Tibial nerve (tissue), 4 donors: ENCODE data around the gene THEMIS.

Experiments used
- EP300 ChIP-seq, 2 donors: sonication (generic); formaldehyde crosslinking; IDR thresholded peaks; one replicate each; pipeline ENCODE4 v1.6.1; 2017; ENCODE audit warnings: antibody characterized with exemption in 2 of 2, mild to moderate bottlenecking in 1 of 2
- POLR2A ChIP-seq, 2 donors: fragments of 450-650 bp; IDR thresholded peaks; one replicate each; pipeline ENCODE4 v1.6.1; 2017; ENCODE audit warnings: antibody characterized with exemption in 2 of 2, mild to moderate bottlenecking in 2 of 2, moderate library complexity in 2 of 2
- TF ChIP-seq, protein P1 (sequence below), 5 experiments: fragments of 200-600 bp in 3 of 5; fragments of 450-650 bp in 2 of 5; sonication (generic) in 3 of 5; IDR thresholded peaks; one replicate each; pipeline ENCODE4 v1.5.1; 2016 to 2019; ENCODE audit warnings: antibody characterized with exemption in 5 of 5, mild to moderate bottlenecking in 3 of 5, moderate library complexity in 2 of 5

DNA sequence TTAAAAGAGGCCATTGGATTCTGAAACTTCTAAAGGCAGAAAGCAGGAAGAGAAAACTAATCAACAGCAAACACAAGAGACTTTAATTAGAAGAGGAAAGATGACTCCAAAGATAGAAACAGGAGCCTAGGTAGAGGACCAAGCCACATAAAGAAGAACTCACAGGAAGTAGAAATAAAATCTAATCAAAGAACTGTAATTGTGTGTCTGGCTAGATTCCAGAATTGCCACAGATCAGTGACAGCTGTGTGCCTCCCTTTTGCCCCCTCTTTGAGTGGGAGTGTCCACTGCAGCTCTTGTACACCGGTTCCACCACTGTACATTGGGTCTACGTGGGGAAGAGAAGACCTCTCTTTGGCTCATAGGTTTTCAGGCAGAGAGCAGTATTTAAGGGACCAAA is 22.3 kb upstream of the THEMIS start:
- TF ChIP-seq POLR2A (IDR thresholded peaks at IDR 0.05) (no peak), EP300 (IDR thresholded peaks at IDR 0.05) (no peak)
- TF ChIP-seq, protein P1, sequence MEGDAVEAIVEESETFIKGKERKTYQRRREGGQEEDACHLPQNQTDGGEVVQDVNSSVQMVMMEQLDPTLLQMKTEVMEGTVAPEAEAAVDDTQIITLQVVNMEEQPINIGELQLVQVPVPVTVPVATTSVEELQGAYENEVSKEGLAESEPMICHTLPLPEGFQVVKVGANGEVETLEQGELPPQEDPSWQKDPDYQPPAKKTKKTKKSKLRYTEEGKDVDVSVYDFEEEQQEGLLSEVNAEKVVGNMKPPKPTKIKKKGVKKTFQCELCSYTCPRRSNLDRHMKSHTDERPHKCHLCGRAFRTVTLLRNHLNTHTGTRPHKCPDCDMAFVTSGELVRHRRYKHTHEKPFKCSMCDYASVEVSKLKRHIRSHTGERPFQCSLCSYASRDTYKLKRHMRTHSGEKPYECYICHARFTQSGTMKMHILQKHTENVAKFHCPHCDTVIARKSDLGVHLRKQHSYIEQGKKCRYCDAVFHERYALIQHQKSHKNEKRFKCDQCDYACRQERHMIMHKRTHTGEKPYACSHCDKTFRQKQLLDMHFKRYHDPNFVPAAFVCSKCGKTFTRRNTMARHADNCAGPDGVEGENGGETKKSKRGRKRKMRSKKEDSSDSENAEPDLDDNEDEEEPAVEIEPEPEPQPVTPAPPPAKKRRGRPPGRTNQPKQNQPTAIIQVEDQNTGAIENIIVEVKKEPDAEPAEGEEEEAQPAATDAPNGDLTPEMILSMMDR (IDR thresholded peaks at IDR 0.05), result no peak
